Measurements from ENCODE around the gene RBM7. TPM values are rescaled to one million over a fixed set of nuclear protein-coding genes. Genes with fewer than 3 reads are reported as not detected.

RBM7 gene
- 38.3 and 63.5 TPM in 2 replicates for total RNA-seq

GRCh38 chr11:114400216-114400914 lies at the start of gene RBM7, which contains the start of gene C11orf71:
Gene RBM7, plus strand, starts transcription at chr11:114400666. Its CDS starts 6 bp downstream, at chr11:114400672.
Gene C11orf71, minus strand, starts transcription at chr11:114400511. Its CDS starts 180 bp downstream, at chr11:114400331.

GRCh38 chr11:114439229-114440120 lies 39.0 kb downstream of the RBM7 start, which contains the start of gene REXO2:
Gene REXO2, plus strand, starts transcription at chr11:114439467. Its CDS starts 62 bp downstream, at chr11:114439529.

Other genes starting within 250 kb of the RBM7 start
- gene NNMT, start 104.3 kb upstream of the RBM7 start, total RNA-seq = 133 and 234 TPM in 2 replicates
- 5.2 and 6.1 TPM in 2 replicates for gene C11orf71, start 155 bp upstream of the RBM7 start, total RNA-seq
- 220 and 262 TPM in 2 replicates for gene REXO2, start 38.8 kb downstream of the RBM7 start, total RNA-seq
- gene NXPE1, start 159.2 kb downstream of the RBM7 start, total RNA-seq = not detected in 2 replicates
- not detected in 2 replicates for gene NXPE4, start 195.1 kb downstream of the RBM7 start, total RNA-seq

Data from bronchial smooth muscle cell (primary cell).